ENCODE data around the gene DKC1. TPM values are rescaled to one million over a fixed set of nuclear protein-coding genes. Genes with fewer than 3 reads are reported as not detected.
"Not testable (repeated sequence)": the region's sequence is repeated elsewhere in the genome, so short reads cannot be mapped to it uniquely, and the experiment has no call there.

Gene DKC1
- total RNA-seq, 4 donors from 2014 or later = 18.4 to 32.8 (median 19.8) TPM

DNA sequence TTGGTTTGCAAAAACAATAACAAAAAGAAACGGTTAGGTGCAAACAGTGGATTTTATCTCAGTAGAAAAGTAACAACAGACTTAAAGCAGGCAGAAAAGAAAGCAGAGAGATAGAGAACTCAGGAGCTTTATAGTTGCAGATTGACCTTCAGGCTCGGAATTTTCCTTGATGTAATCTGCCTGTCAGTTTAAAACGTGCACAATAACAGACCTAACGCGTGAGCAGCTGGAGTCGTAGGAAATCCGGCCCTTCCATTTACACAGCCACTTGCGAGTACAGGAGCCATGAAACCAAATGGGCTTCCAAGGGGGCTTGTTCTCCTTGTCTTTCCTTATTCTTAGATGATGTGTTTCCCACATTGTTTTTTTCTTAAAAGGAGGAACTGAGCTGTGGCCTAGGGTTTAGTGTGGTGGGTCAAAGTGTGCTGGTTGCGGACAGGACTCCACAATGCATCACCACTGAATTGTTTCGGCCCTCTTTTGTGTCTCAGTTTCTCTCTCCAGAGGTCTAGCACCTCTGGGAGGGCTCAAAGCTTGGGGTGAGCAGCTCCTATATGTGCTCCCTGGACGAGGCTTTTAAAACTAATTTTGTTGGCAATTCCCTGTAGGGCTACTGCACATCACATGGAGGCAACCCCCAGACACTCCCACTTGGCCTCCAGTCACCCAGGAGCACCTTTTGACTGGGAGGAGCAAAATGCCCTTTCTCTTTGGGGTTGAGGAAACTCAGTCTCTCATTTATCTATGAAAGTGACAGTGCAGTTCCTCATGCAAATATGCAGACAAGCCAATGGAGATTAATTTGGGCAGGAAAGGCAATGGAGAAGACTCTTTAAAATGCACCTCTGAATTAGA lies 56.5 kb downstream of the DKC1 start:
- Histone ChIP-seq H3K4me1 (no peaks in the 10 kb centered on the region), H3K27me3 (no peaks in the 10 kb centered on the region), H3K4me3 (no peak overlapping the region), H3K36me3 (no peaks in the 10 kb centered on the region), H3K9me3 (no peaks in the 10 kb centered on the region), H3K27ac (no peak overlapping the region)
- ATAC-seq = no peak
- TF ChIP-seq POLR2A (IDR thresholded peaks at IDR 0.05) (no peak), EP300 (IDR thresholded peaks at IDR 0.05) (no peak), POLR2AphosphoS5 (IDR thresholded peaks at IDR 0.05) (no peak)
- TF ChIP-seq, protein P1, sequence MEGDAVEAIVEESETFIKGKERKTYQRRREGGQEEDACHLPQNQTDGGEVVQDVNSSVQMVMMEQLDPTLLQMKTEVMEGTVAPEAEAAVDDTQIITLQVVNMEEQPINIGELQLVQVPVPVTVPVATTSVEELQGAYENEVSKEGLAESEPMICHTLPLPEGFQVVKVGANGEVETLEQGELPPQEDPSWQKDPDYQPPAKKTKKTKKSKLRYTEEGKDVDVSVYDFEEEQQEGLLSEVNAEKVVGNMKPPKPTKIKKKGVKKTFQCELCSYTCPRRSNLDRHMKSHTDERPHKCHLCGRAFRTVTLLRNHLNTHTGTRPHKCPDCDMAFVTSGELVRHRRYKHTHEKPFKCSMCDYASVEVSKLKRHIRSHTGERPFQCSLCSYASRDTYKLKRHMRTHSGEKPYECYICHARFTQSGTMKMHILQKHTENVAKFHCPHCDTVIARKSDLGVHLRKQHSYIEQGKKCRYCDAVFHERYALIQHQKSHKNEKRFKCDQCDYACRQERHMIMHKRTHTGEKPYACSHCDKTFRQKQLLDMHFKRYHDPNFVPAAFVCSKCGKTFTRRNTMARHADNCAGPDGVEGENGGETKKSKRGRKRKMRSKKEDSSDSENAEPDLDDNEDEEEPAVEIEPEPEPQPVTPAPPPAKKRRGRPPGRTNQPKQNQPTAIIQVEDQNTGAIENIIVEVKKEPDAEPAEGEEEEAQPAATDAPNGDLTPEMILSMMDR (IDR thresholded peaks at IDR 0.05) = no peak
- 23 to 70% methylated on average over 8 to 9 of the region's 11 CpGs for WGBS, 2 donors (ENCODE audit: low coverage in 1 of 2)

DNA sequence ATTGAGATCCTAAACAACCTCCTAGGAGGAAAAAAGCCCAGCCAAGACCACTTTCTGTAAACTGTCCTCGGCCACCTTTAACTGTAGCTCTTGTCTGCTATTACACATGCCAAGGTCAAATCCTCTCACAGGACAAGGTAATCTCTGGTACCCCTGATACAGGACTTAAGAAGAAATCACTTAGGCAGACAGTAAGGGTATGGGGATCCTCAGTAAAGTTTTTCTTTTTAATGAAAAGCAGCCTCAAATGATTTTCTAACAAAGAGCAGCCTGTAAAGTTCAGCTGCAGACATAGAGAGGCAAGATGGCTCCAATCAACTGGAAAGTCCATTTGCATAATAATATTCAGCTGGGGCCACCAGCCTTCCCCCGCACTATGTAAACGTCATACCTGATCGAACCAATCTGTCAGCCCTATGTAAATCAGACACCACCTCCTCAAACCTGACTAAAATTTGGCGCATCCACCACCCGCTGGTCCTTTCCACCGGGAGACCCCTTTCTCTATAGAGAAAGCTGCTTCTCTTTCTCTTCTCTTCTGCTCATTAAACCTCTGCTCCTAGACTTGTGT lies 57.2 kb downstream of the DKC1 start:
- Histone ChIP-seq H3K36me3 (no peaks in the 10 kb centered on the region), H3K9me3 (no peaks in the 10 kb centered on the region), H3K27me3 (no peaks in the 10 kb centered on the region), H3K4me1 (no peaks in the 10 kb centered on the region), H3K27ac (no peak overlapping the region), H3K4me3 (no peak overlapping the region)
- ATAC-seq = no peak
- no peak for TF ChIP-seq POLR2A (IDR thresholded peaks at IDR 0.05)
- no peak for TF ChIP-seq EP300 (IDR thresholded peaks at IDR 0.05)
- TF ChIP-seq POLR2AphosphoS5 (IDR thresholded peaks at IDR 0.05) = no peak
- TF ChIP-seq, protein P1 (IDR thresholded peaks at IDR 0.05) = no peak
- WGBS, 2 donors (ENCODE audit: low coverage in 1 of 2) = 81 to 85% methylated on average over 5 to 6 of the region's 7 CpGs

DNA sequence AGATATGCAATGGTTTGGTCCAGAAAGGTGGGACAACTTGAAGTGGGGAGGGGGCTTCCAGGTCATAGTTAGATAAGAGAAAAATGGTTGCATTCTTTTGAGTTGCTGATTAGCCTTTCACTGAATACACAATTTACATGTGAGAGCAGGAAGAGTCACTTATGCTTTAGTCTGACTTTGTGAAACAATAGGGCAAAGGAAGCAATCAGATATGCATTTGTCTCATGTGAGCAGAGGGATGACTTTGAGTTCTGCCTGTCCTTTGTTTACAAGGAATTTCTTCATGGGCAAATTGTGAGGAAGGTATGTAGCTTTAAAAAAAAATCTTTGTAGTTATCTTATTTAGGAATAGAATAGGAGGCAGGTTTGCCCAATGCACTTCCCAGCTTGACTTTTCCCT lies 58.9 kb downstream of the DKC1 start:
- Histone ChIP-seq H3K4me1 (no peaks in the 10 kb centered on the region), H3K4me3 (no peak overlapping the region), H3K36me3 (no peaks in the 10 kb centered on the region), H3K27me3 (no peaks in the 10 kb centered on the region), H3K9me3 (no peaks in the 10 kb centered on the region), H3K27ac (no peak overlapping the region)
- TF ChIP-seq POLR2A (IDR thresholded peaks at IDR 0.05) (no peak), POLR2AphosphoS5 (IDR thresholded peaks at IDR 0.05) (no peak), EP300 (IDR thresholded peaks at IDR 0.05) (no peak)
- TF ChIP-seq, protein P1 (IDR thresholded peaks at IDR 0.05) = no peak
- ATAC-seq = no peak

DNA sequence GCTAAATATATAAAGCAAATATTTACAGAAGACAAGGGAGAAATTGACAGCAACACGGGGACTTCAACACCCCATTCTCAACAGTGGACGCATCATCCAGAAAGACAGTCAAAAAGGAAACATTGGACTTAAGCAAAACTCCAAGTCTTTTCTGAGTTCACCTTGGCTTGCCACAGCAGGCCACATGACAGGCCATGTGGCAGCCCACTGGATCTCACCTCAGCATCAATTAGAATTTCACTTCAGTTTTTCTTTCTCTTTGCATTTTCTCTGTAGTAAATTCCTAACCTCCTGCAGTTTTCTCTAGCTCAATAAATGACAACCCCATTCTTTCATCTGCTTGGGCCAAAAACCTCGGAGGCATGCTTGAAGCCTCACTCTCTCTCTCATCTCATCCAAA lies 59.4 kb downstream of the DKC1 start:
- TF ChIP-seq, protein P1 (IDR thresholded peaks at IDR 0.05) = no peak
- no peak for TF ChIP-seq EP300 (IDR thresholded peaks at IDR 0.05)
- TF ChIP-seq POLR2AphosphoS5 (IDR thresholded peaks at IDR 0.05) = no peak
- no peak for TF ChIP-seq POLR2A (IDR thresholded peaks at IDR 0.05)
- no peak overlapping the region for H3K4me3 ChIP-seq
- no peak overlapping the region for H3K27ac ChIP-seq
- no peaks in the 10 kb centered on the region for H3K4me1 ChIP-seq
- WGBS, 2 donors (ENCODE audit: low coverage in 1 of 2) = 54 to 64% methylated on average over 3 of the region's 3 CpGs
- no peak for ATAC-seq
- no peaks in the 10 kb centered on the region for H3K27me3 ChIP-seq
- H3K9me3 ChIP-seq = no peaks in the 10 kb centered on the region
- no peaks in the 10 kb centered on the region for H3K36me3 ChIP-seq

DNA sequence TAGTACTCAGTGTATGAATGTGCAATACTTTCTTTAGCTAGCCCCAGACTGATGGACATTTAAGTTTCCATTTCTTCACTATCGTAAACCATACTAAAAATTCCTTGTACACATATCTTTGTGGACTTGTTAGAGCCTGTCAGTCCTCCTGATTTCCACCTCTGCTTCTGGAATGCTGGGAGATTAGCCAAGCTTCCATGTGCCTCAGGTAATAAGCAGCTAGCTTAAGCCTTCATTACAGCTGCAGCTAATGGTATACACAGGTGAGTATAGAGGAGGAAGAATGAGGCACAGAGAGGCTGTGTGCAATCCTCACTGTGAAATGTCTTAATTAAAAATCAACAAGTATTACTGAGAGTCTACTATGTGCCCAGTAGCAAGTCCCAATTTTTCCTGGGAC lies 62.0 kb downstream of the DKC1 start:
- no peak for TF ChIP-seq POLR2A (IDR thresholded peaks at IDR 0.05)
- TF ChIP-seq, protein P1 (IDR thresholded peaks at IDR 0.05) = no peak
- no peak for TF ChIP-seq EP300 (IDR thresholded peaks at IDR 0.05)
- no peak for TF ChIP-seq POLR2AphosphoS5 (IDR thresholded peaks at IDR 0.05)
- no peaks in the 10 kb centered on the region for H3K4me1 ChIP-seq
- no peak overlapping the region for H3K4me3 ChIP-seq
- H3K27ac ChIP-seq = no peak overlapping the region
- H3K36me3 ChIP-seq = no peaks in the 10 kb centered on the region
- 67 to 80% methylated on average over 1 of the region's 1 CpG for WGBS, 2 donors (ENCODE audit: low coverage in 1 of 2)
- no peaks in the 10 kb centered on the region for H3K27me3 ChIP-seq
- no peak for ATAC-seq
- no peaks in the 10 kb centered on the region for H3K9me3 ChIP-seq

DNA sequence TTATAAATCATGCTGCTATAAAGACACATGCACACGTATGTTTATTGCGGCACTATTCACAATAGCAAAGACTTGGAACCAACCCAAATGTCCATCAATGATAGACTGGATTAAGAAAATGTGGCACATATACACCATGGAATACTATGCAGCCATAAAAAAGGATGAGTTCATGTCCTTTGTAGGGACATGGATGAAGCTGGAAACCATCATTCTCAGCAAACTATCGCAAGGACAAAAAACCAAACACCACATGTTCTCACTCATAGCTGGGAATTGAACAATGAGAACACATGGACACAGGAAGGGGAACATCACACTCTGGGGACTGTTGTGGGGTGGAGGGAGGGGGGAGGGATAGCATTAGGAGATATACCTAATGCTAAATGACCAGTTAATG lies 62.9 kb downstream of the DKC1 start:
- not testable (repeated sequence) for H3K27me3 ChIP-seq, ATAC-seq, H3K4me1 ChIP-seq, H3K4me3 ChIP-seq, H3K36me3 ChIP-seq, H3K9me3 ChIP-seq, H3K27ac ChIP-seq
- no CpG with 5 or more reads among the region's 3 CpGs for WGBS, 2 donors (ENCODE audit: low coverage in 1 of 2)
